Liver (tissue), 9 donors: ENCODE measurements around the gene MSH5. TPM values are rescaled to one million over a fixed set of nuclear protein-coding genes. Genes with fewer than 3 reads are reported as not detected.

ENCODE experiments used
- DNase-seq: peaks from one replicate; pipeline ENCODE4 v3.0.0-alpha.2; 2017; ENCODE audit warnings: low spot score
- H3K27ac ChIP-seq, 2 donors: one replicate each; pipeline ENCODE4 v1.7.0; 2013; ENCODE audit warnings: inconsistent platforms in 2 of 2, low read length in 2 of 2, control low read depth in 1 of 2, low read depth in 1 of 2, mild to moderate bottlenecking in 1 of 2
- H3K27me3 ChIP-seq, 4 donors: one replicate each; pipeline versions ENCODE4 v1.6.1 to v1.7.0; 2013; ENCODE audit warnings: low read length in 3 of 4, inconsistent platforms in 1 of 4, mild to moderate bottlenecking in 1 of 4, moderate library complexity in 1 of 4; ENCODE audit not compliant: control insufficient read depth in 4 of 4, insufficient read depth in 4 of 4
- H3K36me3 ChIP-seq, 4 donors: one replicate each; pipeline versions ENCODE4 v1.6.1 to v1.7.0; 2013; ENCODE audit warnings: low read length in 3 of 4, mild to moderate bottlenecking in 3 of 4, low read depth in 1 of 4, moderate library complexity in 1 of 4; ENCODE audit not compliant: control insufficient read depth in 4 of 4, insufficient read depth in 3 of 4
- H3K4me1 ChIP-seq, 4 donors: one replicate each; pipeline versions ENCODE4 v1.6.1 to v1.7.0; 2013; ENCODE audit warnings: low read length in 3 of 4, mild to moderate bottlenecking in 3 of 4, moderate library complexity in 1 of 4; ENCODE audit not compliant: control insufficient read depth in 4 of 4, insufficient read depth in 4 of 4
- H3K4me3 ChIP-seq, 3 donors: one replicate each; pipeline versions ENCODE4 v1.6.1 to v1.7.0; 2013; ENCODE audit warnings: low read length in 3 of 3, control low read depth in 1 of 3, low read depth in 1 of 3, mild to moderate bottlenecking in 1 of 3
- H3K9ac ChIP-seq, 2 donors: one replicate each; pipeline ENCODE4 v1.7.0; 2013; ENCODE audit warnings: low read length in 2 of 2, mild to moderate bottlenecking in 2 of 2, moderate library complexity in 2 of 2, control low read depth in 1 of 2, low read depth in 1 of 2
- H3K9me3 ChIP-seq, 4 donors: one replicate each; pipeline versions ENCODE4 v1.6.1 to v1.7.0; 2013; ENCODE audit warnings: low read length in 3 of 4; ENCODE audit not compliant: control insufficient read depth in 4 of 4
- CTCF ChIP-seq: fragments of 150-350 bp; IDR thresholded peaks from 2 replicates; pipeline ENCODE4 v1.5.1; 2017; ENCODE audit warnings: improper control_type of control experiment, low read depth, low read length; ENCODE audit not compliant: missing input control
- EGR1 ChIP-seq, 2 donors: IDR thresholded peaks; 2 replicates each; pipeline ENCODE4 v1.6.1; 2016 to 2018; ENCODE audit warnings: antibody characterized with exemption in 2 of 2, low read depth in 2 of 2
- GABPA ChIP-seq, 2 donors: IDR thresholded peaks in 1 of 2; conservative IDR thresholded peaks in 1 of 2; 2 replicates each; pipeline ENCODE4 v1.6.1; 2016; ENCODE audit warnings: antibody characterized with exemption in 2 of 2, mild to moderate bottlenecking in 1 of 2, moderate library complexity in 1 of 2
- HNF4A ChIP-seq, 2 donors: conservative IDR thresholded peaks; 2 replicates each; pipeline ENCODE4 v1.6.1; 2016; ENCODE audit warnings: antibody characterized with exemption in 2 of 2, mild to moderate bottlenecking in 2 of 2
- RAD21 ChIP-seq, 2 donors: IDR thresholded peaks; 2 replicates each; pipeline ENCODE4 v1.6.1; 2016; ENCODE audit warnings: antibody characterized with exemption in 2 of 2, mild to moderate bottlenecking in 2 of 2
- RXRA ChIP-seq, 2 donors: IDR thresholded peaks; 2 replicates each; pipeline ENCODE4 v1.6.1; 2017 to 2018; ENCODE audit warnings: antibody characterized with exemption in 2 of 2, mild to moderate bottlenecking in 1 of 2
- SP1 ChIP-seq: IDR thresholded peaks from 2 replicates; pipeline ENCODE4 v1.6.1; 2018; ENCODE audit warnings: antibody characterized with exemption, mild to moderate bottlenecking
- TAF1 ChIP-seq: conservative IDR thresholded peaks from 2 replicates; pipeline ENCODE4 v1.6.1; 2016; ENCODE audit warnings: antibody characterized with exemption, mild to moderate bottlenecking
- WGBS: extraction: QIAGEN DNeasy Blood & Tissue Kit; methylation state at CpG from one replicate; pipeline ENCODE4 v1.1.7; 2013; 5-methylcytosine and 5-hydroxymethylcytosine counted together
- polyA plus RNA-seq, 2 donors: library from polyadenylated mRNA; stranded (reverse) in 1 of 2; unstranded in 1 of 2; fragments of 200-250 nt in 1 of 2; fragments of >200 nt in 1 of 2; fragmentation: Nextera tagmentation in 1 of 2; extraction: Ambion mirVana in 1 of 2; gene quantifications; one replicate each; pipeline versions ENCODE4 v1.2.1 to v1.2.3, GENCODE V29; 2013 to 2015
- total RNA-seq, 2 donors: library from RNA; depleted of rRNA; stranded (reverse); fragments of >200 nt; gene quantifications; one replicate each; pipeline ENCODE4 v1.2.3, GENCODE V29; 2014
- donor health status: healthy.
- donor health status: healthy.
- donor health status: healthy.
- donor health status: healthy.
- donor health status: healthy.

Gene MSH5
- total and polyA plus RNA-seq, 4 donors = 1.2 to 6.4 (median 4.0) TPM

DNA sequence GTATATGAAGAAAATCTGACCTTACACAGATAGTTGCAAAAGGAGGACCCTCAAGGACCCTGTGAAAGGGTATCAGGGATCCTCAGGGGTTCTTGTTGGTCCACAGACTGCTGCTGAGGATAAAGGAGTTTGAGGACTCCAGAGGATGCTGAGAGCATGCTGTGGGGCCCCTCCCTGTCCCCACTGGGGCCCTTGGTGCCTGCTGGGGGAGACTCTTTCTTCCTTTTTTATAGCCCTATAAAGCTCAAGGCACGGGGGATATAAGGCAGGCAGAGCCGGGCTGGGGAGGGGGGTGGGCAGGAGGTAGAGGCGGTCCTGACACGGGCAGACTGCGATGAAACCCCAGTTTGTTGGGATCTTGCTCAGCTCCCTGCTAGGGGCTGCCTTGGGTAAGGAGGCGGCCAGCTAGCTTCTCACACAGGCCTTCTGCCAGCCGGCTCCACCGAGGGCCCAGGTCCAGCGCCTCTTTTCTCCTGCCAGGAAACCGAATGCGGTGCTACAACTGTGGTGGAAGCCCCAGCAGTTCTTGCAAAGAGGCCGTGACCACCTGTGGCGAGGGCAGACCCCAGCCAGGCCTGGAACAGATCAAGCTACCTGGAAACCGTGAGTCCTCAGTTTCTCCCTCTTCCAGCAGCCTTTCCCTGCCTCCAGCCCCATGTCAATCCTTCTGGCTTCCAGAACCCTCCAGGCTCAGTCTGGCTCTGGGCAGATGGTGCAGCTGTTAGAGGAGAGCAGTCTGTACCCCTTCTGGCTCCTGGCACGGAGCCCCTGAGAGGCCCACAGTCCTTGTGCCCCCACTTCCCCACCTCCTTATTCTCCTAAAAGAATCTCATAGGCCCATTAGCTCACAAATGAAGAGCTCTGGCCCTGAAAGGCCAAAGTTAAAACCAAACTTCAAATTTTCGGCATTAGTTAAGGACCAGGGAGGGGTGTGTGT is 24.5 kb upstream of the MSH5 start, which contains the start of gene LY6G6D:
LY6G6D (plus strand) TSS at position 327 of the 937 bp plus-strand sequence; CDS start at position 335, 8 bp downstream.
- Histone ChIP-seq H3K9ac (no peak within 1 kb of the TSS), H3K27me3 (no peaks in the 10 kb centered on the region), H3K36me3 (no peaks in the 10 kb centered on the region), H3K4me1 (no peaks in the 10 kb centered on the region), H3K9me3 (no peaks in the 10 kb centered on the region), H3K27ac (no peak within 1 kb of the TSS), H3K4me3 (no peak within 1 kb of the TSS)
- WGBS = 86% methylated on average over 16 of the region's 16 CpGs
- DNase-seq = no peak
- TF ChIP-seq GABPA (IDR thresholded peaks at IDR 0.05 in 1 of 2, conservative IDR thresholded peaks at IDR 0.05 in 1 of 2) (no peak), SP1 (no peak)

DNA sequence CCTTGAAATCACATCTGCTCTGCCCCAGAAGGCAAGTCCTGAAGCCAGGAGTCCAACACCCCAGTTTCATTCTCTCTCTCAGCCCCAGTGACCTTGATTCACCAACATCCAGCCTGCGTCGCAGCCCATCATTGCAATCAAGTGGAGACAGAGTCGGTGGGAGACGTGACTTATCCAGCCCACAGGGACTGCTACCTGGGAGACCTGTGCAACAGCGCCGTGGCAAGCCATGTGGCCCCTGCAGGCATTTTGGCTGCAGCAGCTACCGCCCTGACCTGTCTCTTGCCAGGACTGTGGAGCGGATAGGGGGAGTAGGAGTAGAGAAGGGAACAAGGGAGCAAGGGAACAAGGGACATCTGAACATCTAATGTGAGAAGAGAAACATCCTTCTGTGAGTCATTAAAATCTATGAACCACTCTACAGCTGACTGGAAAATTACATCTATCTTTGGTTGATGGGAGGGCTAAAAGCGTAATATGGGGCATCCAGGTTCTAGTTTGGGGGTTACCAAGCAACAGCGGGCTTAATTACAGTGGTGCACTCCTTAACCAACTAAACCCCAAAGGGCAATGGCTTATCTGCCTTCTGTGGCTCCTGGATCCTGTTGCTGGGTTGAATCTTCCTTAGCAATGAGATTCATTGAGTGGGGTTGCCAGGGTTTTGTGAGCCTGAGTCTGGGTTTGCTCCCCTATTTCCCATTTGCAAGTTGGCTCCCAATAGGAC is 22.1 kb upstream of the MSH5 start:
- TF ChIP-seq RAD21 (IDR thresholded peaks at IDR 0.05) = peak in 1 of 2 donors; percentile 39
- peak; percentile 18 for TF ChIP-seq CTCF
- TF ChIP-seq GABPA (IDR thresholded peaks at IDR 0.05 in 1 of 2, conservative IDR thresholded peaks at IDR 0.05 in 1 of 2) = no peak
- H3K9ac ChIP-seq = no peak overlapping the region
- 67% methylated on average over 10 of the region's 10 CpGs for WGBS
- H3K36me3 ChIP-seq = no peaks in the 10 kb centered on the region
- no peaks in the 10 kb centered on the region for H3K9me3 ChIP-seq
- no peak overlapping the region for H3K4me3 ChIP-seq
- DNase-seq = no peak
- no peaks in the 10 kb centered on the region for H3K27me3 ChIP-seq
- no peaks in the 10 kb centered on the region for H3K4me1 ChIP-seq
- H3K27ac ChIP-seq = no peak overlapping the region

- 83% methylated on average over 1 of the region's 1 CpG for WGBS
- Histone ChIP-seq H3K9me3 (no peaks in the 10 kb centered on the region), H3K27me3 (no peaks in the 10 kb centered on the region), H3K4me3 (no peak overlapping the region), H3K9ac (no peak overlapping the region), H3K4me1 (no peaks in the 10 kb centered on the region), H3K27ac (no peak overlapping the region), H3K36me3 (no peaks in the 10 kb centered on the region)
- TF ChIP-seq RXRA (IDR thresholded peaks at IDR 0.05) (no peak), RAD21 (IDR thresholded peaks at IDR 0.05) (no peak), HNF4A (conservative IDR thresholded peaks at IDR 0.05) (no peak), TAF1 (no peak)
- DNase-seq = no peak
These were observed 21.5 kb upstream of the MSH5 start for GRCh38 chr6:31718265-31718664.

DNA sequence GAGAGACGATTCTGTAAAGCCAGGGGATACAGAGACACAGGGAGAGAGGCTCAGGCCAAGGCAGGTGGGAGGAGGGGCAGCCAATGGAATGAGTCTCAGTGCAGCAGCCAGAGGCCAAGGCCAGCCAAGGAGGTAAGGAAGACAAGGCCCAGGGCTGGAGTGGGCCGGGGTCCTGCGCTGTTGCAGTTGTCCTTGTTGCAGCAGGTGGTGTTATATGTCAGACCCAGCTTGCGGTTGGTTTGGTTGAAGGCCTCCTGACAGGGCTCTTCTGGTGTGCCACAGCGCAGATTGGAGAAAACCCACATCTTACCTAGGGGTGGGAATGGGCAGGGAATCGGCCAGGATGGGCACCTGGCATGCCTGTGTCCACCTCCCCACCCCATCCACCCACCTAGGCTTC is 20.8 kb upstream of the MSH5 start:
- no peaks in the 10 kb centered on the region for H3K4me1 ChIP-seq
- no peak overlapping the region for H3K9ac ChIP-seq
- no peaks in the 10 kb centered on the region for H3K9me3 ChIP-seq
- H3K36me3 ChIP-seq = no peaks in the 10 kb centered on the region
- TF ChIP-seq HNF4A (conservative IDR thresholded peaks at IDR 0.05) (no peak), EGR1 (IDR thresholded peaks at IDR 0.05; ENCODE audit: low read depth in 2 of 2) (no peak)
- H3K4me3 ChIP-seq = no peak overlapping the region
- no peaks in the 10 kb centered on the region for H3K27me3 ChIP-seq
- DNase-seq = no peak
- 87% methylated on average over 6 of the region's 6 CpGs for WGBS
- H3K27ac ChIP-seq = no peak overlapping the region
